Measurements from ENCODE around the gene SORD.

SORD gene

DNA sequence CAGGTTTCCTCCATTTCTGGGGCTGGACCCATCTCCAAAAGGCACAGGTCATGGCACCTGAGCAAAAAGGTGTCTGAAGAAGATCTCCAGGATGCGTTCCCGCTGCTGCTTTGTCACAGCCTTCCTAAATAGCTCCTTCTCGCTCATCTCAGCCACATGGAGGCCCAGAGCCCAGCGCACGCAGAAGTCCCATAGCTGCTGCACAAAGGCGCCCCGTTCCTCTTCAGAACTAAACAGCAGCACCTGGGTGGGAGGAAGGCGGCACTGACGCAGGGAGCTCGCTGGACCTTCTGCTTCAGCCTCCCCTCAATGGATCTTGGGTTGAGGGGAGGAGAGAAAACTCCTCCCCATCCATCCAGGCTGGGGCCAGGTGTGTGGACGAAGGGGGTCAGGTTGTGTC lies 82.6 kb downstream of the SORD start:
- in situ Hi-C loops (cut with HindIII; ENCODE audit: low sequenced_read_pairs), result no loop called here
- H3K4me3 ChIP-seq (ENCODE audit: low read depth, low read length), result no peak overlapping the region
- TF ChIP-seq, protein P1, sequence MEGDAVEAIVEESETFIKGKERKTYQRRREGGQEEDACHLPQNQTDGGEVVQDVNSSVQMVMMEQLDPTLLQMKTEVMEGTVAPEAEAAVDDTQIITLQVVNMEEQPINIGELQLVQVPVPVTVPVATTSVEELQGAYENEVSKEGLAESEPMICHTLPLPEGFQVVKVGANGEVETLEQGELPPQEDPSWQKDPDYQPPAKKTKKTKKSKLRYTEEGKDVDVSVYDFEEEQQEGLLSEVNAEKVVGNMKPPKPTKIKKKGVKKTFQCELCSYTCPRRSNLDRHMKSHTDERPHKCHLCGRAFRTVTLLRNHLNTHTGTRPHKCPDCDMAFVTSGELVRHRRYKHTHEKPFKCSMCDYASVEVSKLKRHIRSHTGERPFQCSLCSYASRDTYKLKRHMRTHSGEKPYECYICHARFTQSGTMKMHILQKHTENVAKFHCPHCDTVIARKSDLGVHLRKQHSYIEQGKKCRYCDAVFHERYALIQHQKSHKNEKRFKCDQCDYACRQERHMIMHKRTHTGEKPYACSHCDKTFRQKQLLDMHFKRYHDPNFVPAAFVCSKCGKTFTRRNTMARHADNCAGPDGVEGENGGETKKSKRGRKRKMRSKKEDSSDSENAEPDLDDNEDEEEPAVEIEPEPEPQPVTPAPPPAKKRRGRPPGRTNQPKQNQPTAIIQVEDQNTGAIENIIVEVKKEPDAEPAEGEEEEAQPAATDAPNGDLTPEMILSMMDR (IDR thresholded peaks at IDR 0.05; ENCODE audit: low read depth, low read length, missing control alignments), result no peak
- no peak for DNase-seq (ENCODE audit: low read depth)

DNA sequence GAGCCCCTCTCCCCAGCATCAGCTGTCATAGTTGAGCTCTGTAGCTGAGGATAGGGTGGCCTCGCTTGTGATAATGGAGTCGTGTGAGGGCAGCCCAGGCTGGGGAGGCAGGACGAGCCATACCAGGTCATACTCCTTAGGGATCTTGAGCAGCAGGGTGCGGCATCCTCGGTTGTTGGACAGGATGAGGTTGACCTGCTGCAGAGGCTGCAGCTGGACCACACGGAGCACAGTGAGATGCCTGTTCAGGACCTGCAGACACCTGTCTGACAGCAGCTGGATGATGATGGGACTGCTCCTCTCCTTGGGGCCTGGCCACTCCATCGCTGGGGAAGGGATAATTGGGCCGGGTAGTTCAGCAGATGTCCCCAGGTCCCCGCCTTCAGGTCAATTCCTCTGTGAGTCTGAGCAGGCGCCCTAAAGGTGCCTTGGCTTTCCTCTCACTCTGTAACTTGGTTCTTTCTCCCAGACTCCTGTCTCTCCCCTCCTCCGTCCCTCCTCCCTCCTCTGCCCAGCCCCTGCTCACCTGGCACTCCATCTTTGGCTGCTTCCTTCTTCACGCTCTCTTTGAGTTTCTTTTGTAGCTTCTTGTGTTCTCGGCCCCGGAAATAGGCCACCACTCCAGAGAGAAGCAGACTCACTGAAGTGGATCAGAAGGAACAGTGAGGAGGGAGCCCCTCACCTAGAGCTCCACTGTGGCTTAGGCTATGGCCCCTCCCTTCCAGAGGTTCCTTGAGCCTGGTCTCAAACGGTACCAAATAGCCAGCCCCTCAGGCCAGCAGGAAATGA lies 83.2 kb downstream of the SORD start:
- in situ Hi-C loops (cut with HindIII; ENCODE audit: low sequenced_read_pairs), result no loop called here
- H3K4me3 ChIP-seq (ENCODE audit: low read depth, low read length), result no peak overlapping the region
- TF ChIP-seq, protein P1 (IDR thresholded peaks at IDR 0.05; ENCODE audit: low read depth, low read length, missing control alignments), result no peak
- no peak for DNase-seq (ENCODE audit: low read depth)

DNA sequence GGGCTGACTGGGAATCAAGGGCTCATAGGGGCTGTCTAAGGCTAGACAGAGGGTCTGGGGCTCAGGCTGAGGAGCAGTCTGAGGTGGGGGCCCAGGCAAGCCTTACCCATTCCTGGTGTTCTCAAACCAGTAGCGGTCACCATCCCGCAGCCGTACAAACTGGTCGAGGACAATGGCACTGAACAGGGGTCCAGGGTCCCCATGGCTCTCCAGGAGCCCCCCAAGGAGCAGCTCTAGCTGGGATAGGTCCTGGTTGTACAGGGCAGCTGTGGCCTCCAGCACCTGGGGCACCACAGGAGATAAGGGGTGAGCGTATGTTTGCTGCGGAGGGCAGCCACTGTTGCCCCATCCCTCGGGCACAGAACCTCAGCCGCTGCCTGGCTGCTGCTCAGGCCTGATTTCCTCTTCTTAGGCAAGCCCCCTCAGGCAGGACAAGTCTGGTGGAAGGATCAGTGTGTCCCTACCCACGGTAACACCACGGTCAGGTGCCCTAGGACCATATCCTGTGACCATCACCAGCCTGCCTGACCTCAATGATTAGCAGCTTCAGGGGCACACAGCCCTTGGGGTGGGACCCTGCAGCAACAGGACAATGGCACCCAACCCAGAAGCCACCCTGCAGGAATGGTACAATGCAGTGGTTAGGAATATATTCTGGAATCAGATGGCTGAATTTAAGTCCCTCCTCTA lies 85.1 kb downstream of the SORD start:
- no peak for DNase-seq (ENCODE audit: low read depth)
- TF ChIP-seq, protein P1 (IDR thresholded peaks at IDR 0.05; ENCODE audit: low read depth, low read length, missing control alignments), result no peak
- in situ Hi-C loops (cut with HindIII; ENCODE audit: low sequenced_read_pairs), result no loop called here
- H3K4me3 ChIP-seq (ENCODE audit: low read depth, low read length), result no peak overlapping the region

DNA sequence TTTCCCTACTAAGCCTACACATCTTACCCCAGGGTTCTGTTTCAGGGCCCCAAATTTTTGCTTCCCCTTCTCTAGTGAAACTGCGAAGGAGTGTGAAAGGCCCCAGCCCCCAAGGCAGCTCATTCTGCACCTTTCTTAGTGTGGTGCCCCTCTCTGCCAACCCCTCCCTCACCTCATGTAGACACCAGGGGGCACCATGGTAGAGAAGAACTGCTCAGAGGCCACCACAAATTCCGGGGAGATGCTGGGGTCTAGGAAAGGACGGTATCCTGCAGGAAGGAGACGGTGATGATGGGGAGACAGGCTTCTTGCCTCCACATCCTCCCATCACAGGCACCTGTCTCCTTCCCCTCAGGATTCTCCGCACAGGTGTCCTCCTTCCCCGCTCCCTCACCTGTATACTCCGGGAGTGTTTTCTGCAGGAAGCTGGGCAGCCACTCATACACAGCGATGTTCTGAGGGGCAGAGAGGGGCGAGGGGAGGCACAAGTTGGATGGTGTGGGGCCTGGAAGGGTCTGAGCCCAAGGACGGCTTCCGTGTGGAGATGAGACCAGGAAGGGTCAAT lies 87.3 kb downstream of the SORD start:
- in situ Hi-C loops (cut with HindIII; ENCODE audit: low sequenced_read_pairs), result no loop called here

DNA sequence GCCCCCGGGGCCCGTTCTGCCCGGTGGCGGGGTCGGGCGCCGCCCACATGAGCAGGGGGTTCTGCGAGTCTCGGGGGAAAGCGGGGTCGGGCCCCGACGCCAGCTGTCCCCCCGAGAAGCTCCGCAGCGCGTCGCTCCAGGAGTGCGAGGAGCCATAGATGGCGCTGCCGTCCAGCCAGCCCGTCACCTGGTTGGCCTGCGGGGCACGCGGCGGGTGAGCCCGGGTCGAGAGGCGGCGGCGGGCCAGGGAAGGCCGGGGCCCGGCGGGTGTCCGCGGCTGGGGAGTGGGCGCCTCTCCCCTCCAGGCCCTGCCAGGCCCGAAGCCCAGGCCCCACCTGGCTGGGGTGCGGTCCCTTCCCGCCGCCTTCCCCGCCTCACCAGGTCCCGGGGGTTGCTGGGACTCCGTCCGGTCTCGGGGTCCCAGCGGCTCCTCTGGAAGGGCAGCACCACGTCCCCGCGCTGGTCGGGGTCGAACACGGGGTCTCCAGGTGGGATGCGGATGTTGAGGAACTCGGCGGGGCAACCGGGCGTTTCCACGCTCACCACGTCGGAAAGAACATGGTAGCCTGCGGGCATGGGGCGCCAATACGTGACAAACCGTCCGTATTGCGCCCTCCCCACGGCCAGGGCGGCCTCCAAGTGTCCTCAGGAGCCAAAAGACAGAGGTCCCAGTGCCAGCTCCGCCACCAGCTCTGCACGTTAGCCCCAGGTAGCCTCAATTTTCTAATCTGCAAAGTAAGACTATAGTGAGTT lies 88.6 kb downstream of the SORD start:
- in situ Hi-C loops (cut with HindIII; ENCODE audit: low sequenced_read_pairs), result no loop called here
- DNase-seq (ENCODE audit: low read depth), result no peak
- H3K4me3 ChIP-seq (ENCODE audit: low read depth, low read length), result no peak overlapping the region
- TF ChIP-seq, protein P1 (IDR thresholded peaks at IDR 0.05; ENCODE audit: low read depth, low read length, missing control alignments), result no peak

More for the DNA sequence above, 87.3 kb downstream of the SORD start:
- DNase-seq (ENCODE audit: low read depth), result no peak
- no peak overlapping the region for H3K4me3 ChIP-seq (ENCODE audit: low read depth, low read length)
- TF ChIP-seq, protein P1 (IDR thresholded peaks at IDR 0.05; ENCODE audit: low read depth, low read length, missing control alignments), result no peak

DNA sequence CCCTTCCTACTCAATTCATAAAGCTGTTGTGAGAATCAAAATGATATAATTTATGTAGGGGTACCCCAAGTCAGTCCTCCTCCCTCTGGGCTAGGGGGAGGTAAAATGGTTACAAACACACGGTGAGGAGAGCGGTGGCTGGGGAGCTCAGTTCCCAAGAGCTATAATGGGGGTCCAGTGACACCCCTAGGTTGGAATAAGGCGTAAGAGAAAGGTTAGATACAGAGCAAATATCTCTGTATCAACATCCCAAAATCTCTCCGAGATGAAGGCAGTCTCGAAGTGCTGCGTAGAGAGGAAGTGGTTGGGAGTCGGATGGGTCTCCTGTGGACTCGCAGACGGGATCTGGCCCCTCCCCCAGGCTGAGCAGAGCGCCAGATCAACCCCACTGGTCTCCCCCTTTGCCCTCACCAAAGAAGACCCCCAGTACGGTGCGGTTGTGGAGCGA lies 89.2 kb downstream of the SORD start:
- TF ChIP-seq, protein P1 (IDR thresholded peaks at IDR 0.05; ENCODE audit: low read depth, low read length, missing control alignments), result no peak
- no peak for DNase-seq (ENCODE audit: low read depth)
- no peak overlapping the region for H3K4me3 ChIP-seq (ENCODE audit: low read depth, low read length)
- in situ Hi-C loops (cut with HindIII; ENCODE audit: low sequenced_read_pairs), result no loop called here

All from astrocyte of the cerebellum (primary cell).